Vagina (tissue), 2 donors: ENCODE data around the gene FGFBP1. TPM values are rescaled to one million over a fixed set of nuclear protein-coding genes. Genes with fewer than 3 reads are reported as not detected.

ENCODE experiments used
- DNase-seq, 2 donors: peaks; one replicate each; pipeline ENCODE4 v3.0.0-alpha.2; 2017; ENCODE audit errors: extremely low spot score in 2 of 2
- H3K27ac ChIP-seq: fragments of 200-600 bp; sonication (generic); one replicate; pipeline ENCODE4 v1.5.1; 2019
- H3K27me3 ChIP-seq: fragments of 200-600 bp; sonication (generic); one replicate; pipeline ENCODE4 v1.5.1; 2019
- H3K36me3 ChIP-seq, 2 donors: fragments of 200-600 bp; sonication (generic); one replicate each; pipeline ENCODE4 v1.5.1; 2017 to 2019
- H3K4me1 ChIP-seq: fragments of 200-600 bp; sonication (generic); one replicate; pipeline ENCODE4 v1.5.1; 2019
- H3K4me3 ChIP-seq, 2 donors: fragments of 200-600 bp; sonication (generic); 1 replicate in 1 of 2; 2 replicates in 1 of 2; pipeline ENCODE4 v1.5.1; 2016 to 2019
- H3K9me3 ChIP-seq: fragments of 200-600 bp; sonication (generic); one replicate; pipeline ENCODE4 v1.5.1; 2019
- POLR2A ChIP-seq, 2 donors: fragments of 450-650 bp; IDR thresholded peaks; one replicate each; pipeline ENCODE4 v1.6.1; 2017; ENCODE audit warnings: antibody characterized with exemption in 2 of 2, mild to moderate bottlenecking in 2 of 2, moderate library complexity in 2 of 2
- POLR2AphosphoS5 ChIP-seq, 2 donors: sonication (generic); formaldehyde crosslinking; IDR thresholded peaks; one replicate each; pipeline ENCODE4 v1.9.0; 2017; ENCODE audit warnings: antibody characterized with exemption in 2 of 2, mild to moderate bottlenecking in 2 of 2, low read depth in 1 of 2; ENCODE audit not compliant: insufficient read depth in 1 of 2
- intact Hi-C: fragments of 100-400 bp; cut with DNase I; formaldehyde crosslinking; loops from one replicate; pipeline ENCODE4 v1.15.1; 2023
- total RNA-seq: library from RNA; depleted of rRNA; stranded (reverse); fragments of >200 nt; gene quantifications from one replicate; pipeline ENCODE4 v1.2.3, GENCODE V29; 2016
- TF ChIP-seq, protein P1 (sequence below), 3 experiments: fragments of 450-650 bp in 2 of 3; fragments of 200-600 bp in 1 of 3; sonication (generic) in 1 of 3; IDR thresholded peaks; one replicate each; pipeline ENCODE4 v1.5.1; 2017 to 2019; ENCODE audit warnings: antibody characterized with exemption in 3 of 3, mild to moderate bottlenecking in 2 of 3, moderate library complexity in 2 of 3

FGFBP1 gene
- total RNA-seq, 1 donor from 2014 or later = 61.9 TPM

- no peak for TF ChIP-seq POLR2A (IDR thresholded peaks at IDR 0.05)
- TF ChIP-seq, protein P1, sequence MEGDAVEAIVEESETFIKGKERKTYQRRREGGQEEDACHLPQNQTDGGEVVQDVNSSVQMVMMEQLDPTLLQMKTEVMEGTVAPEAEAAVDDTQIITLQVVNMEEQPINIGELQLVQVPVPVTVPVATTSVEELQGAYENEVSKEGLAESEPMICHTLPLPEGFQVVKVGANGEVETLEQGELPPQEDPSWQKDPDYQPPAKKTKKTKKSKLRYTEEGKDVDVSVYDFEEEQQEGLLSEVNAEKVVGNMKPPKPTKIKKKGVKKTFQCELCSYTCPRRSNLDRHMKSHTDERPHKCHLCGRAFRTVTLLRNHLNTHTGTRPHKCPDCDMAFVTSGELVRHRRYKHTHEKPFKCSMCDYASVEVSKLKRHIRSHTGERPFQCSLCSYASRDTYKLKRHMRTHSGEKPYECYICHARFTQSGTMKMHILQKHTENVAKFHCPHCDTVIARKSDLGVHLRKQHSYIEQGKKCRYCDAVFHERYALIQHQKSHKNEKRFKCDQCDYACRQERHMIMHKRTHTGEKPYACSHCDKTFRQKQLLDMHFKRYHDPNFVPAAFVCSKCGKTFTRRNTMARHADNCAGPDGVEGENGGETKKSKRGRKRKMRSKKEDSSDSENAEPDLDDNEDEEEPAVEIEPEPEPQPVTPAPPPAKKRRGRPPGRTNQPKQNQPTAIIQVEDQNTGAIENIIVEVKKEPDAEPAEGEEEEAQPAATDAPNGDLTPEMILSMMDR (IDR thresholded peaks at IDR 0.05) = peak; percentile 42 to 87 (median 64)
- TF ChIP-seq POLR2AphosphoS5 (IDR thresholded peaks at IDR 0.05; ENCODE audit: insufficient read depth in 1 of 2, low read depth in 1 of 2) = no peak
- intact Hi-C loops = no loop called here
Observed at GRCh38 chr4:15956179-15956850, 17.8 kb upstream of the FGFBP1 start.

DNA sequence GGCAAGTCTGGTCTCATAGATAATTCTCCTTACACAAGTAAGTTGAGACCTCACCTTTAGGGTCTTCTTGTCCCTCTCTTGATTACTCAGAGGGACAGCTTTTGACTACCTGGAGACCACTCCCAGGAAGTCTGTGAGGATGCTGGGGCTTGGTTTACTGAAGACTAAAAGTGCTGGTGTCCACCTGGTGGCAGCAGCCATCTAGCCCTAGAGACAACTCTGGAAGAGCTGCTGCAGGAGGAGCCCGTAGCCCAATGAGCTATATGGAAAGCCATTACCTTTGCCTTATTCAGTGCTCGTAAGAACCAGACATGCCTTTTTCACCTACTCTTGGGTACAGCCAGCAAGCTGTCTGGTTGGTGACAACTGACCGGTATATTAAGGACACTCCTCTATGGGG lies 17.1 kb upstream of the FGFBP1 start:
- TF ChIP-seq POLR2A (IDR thresholded peaks at IDR 0.05) (no peak), POLR2AphosphoS5 (IDR thresholded peaks at IDR 0.05; ENCODE audit: insufficient read depth in 1 of 2, low read depth in 1 of 2) (no peak)
- TF ChIP-seq, protein P1 (IDR thresholded peaks at IDR 0.05) = no peak
- Histone ChIP-seq H3K9me3 (no peaks in the 10 kb centered on the region), H3K27ac (no peak overlapping the region), H3K4me1 (no peaks in the 10 kb centered on the region), H3K36me3 (no peaks in the 10 kb centered on the region), H3K27me3 (no peaks in the 10 kb centered on the region), H3K4me3 (no peak overlapping the region)
- no peak for DNase-seq
- intact Hi-C loops = no loop called here

More at GRCh38 chr4:15956179-15956850, 17.8 kb upstream of the FGFBP1 start:
- no peaks in the 10 kb centered on the region for H3K36me3 ChIP-seq
- H3K27ac ChIP-seq = no peak overlapping the region
- no peak for DNase-seq
- H3K27me3 ChIP-seq = no peaks in the 10 kb centered on the region
- no peak overlapping the region for H3K4me3 ChIP-seq
- no peaks in the 10 kb centered on the region for H3K9me3 ChIP-seq
- H3K4me1 ChIP-seq = no peaks in the 10 kb centered on the region

DNA sequence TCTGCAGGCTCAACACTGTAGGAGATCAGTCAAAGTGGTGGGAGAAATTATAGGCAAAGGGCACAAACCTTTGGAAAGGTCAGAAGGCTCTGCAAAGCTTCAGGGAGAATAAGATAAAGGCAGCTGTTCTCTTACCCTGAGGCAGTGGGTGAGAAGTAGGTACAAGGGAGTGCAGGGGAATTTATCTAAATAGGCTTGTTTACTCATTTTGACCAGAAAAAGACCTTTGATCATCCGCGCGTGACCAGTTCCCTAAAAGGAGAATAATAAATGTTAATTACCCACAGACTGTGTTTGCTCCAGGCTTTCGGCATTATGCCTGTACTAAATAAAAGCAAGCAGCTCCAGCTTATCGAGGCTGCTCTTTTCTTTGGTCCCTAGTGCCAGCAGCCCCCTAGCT lies 15.1 kb upstream of the FGFBP1 start:
- Histone ChIP-seq H3K4me1 (no peaks in the 10 kb centered on the region), H3K36me3 (no peaks in the 10 kb centered on the region), H3K27ac (no peak overlapping the region), H3K4me3 (no peak overlapping the region), H3K27me3 (no peaks in the 10 kb centered on the region), H3K9me3 (no peaks in the 10 kb centered on the region)
- intact Hi-C loops = no loop called here
- DNase-seq = no peak
- no peak for TF ChIP-seq POLR2A (IDR thresholded peaks at IDR 0.05)
- no peak for TF ChIP-seq POLR2AphosphoS5 (IDR thresholded peaks at IDR 0.05; ENCODE audit: insufficient read depth in 1 of 2, low read depth in 1 of 2)
- TF ChIP-seq, protein P1 (IDR thresholded peaks at IDR 0.05) = no peak

GRCh38 chr4:15951781-15952180 lies 13.2 kb upstream of the FGFBP1 start:
- no peaks in the 10 kb centered on the region for H3K4me1 ChIP-seq
- no peak overlapping the region for H3K4me3 ChIP-seq
- TF ChIP-seq POLR2AphosphoS5 (IDR thresholded peaks at IDR 0.05; ENCODE audit: insufficient read depth in 1 of 2, low read depth in 1 of 2) (no peak), POLR2A (IDR thresholded peaks at IDR 0.05) (no peak)
- TF ChIP-seq, protein P1 (IDR thresholded peaks at IDR 0.05) = no peak
- H3K9me3 ChIP-seq = no peaks in the 10 kb centered on the region
- intact Hi-C loops = no loop called here
- DNase-seq = no peak
- no peaks in the 10 kb centered on the region for H3K27me3 ChIP-seq
- H3K36me3 ChIP-seq = no peaks in the 10 kb centered on the region
- no peak overlapping the region for H3K27ac ChIP-seq

DNA sequence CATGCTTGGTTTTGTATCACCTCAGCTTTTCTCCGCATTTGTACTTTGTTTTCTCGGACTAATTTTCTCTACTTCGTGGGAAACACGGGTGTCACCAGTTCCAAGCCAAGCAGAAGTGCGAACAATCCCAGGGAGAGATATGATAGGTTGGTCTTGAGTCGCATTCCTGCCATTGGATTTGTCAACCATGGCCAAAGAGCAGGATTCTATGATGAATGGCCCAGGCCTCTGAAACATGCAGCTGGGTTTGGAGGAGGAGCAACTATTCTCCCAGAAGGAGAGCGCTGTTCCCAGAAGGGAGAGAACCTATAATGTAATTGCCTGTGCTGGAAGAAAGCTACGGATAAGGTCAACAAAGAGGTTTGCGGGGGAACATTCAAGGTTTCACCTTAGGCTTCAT lies 10.3 kb upstream of the FGFBP1 start:
- intact Hi-C loops = no loop called here
- DNase-seq = no peak
- Histone ChIP-seq H3K27ac (no peak overlapping the region), H3K36me3 (no peaks in the 10 kb centered on the region), H3K4me1 (no peaks in the 10 kb centered on the region), H3K9me3 (no peaks in the 10 kb centered on the region), H3K27me3 (no peaks in the 10 kb centered on the region), H3K4me3 (no peak overlapping the region)
- TF ChIP-seq POLR2A (IDR thresholded peaks at IDR 0.05) (no peak), POLR2AphosphoS5 (IDR thresholded peaks at IDR 0.05; ENCODE audit: insufficient read depth in 1 of 2, low read depth in 1 of 2) (no peak)
- TF ChIP-seq, protein P1 (IDR thresholded peaks at IDR 0.05) = no peak
